B cell (primary cell): ENCODE measurements around the gene CDH12. TPM values are rescaled to one million over a fixed set of nuclear protein-coding genes. Genes with fewer than 3 reads are reported as not detected.
A peak's percentile ranks its signal among the peaks of the same experiment; 100 is the strongest.

ENCODE experiments used
- ATAC-seq: fragments of 200-7000 bp; cut with Tn5 transposase; one replicate; pipeline ENCODE4 v1.10.0; 2021; ENCODE audit warnings: low read depth, mild to moderate bottlenecking, moderate number of reproducible peaks, moderate library complexity
- CTCF ChIA-PET: fragments of 350-600 bp; sonication (Branson Sonifier 250); formaldehyde crosslinking; loops from one replicate; lab custom pipeline; 2021; ENCODE audit warnings: antibody characterized with exemption, inconsistent platforms; lab: Charles Lee
- POLR2A ChIA-PET: fragments of 350-600 bp; sonication (Branson Sonifier 250); formaldehyde crosslinking; loops from one replicate; lab custom pipeline; 2021; ENCODE audit warnings: antibody characterized with exemption; lab: Charles Lee
- DNase-seq: peaks from one replicate; pipeline ENCODE4 v3.0.0; 2013
- H2AFZ ChIP-seq: 2 replicates; pipeline ENCODE4 v1.6.1; 2012; ENCODE audit warnings: mild to moderate bottlenecking, low read depth, low read length; ENCODE audit not compliant: insufficient read depth, poor library complexity, severe bottlenecking
- H3K27ac ChIP-seq, 2 donors: 1 replicate in 1 of 2; 2 replicates in 1 of 2; pipeline ENCODE4 v1.5.1; 2012 to 2013; ENCODE audit warnings: low read length in 2 of 2, mild to moderate bottlenecking in 2 of 2, moderate library complexity in 1 of 2
- H3K27me3 ChIP-seq, 4 experiments: fragments of 200-600 bp in 1 of 4; sonication (generic) in 1 of 4; replicated peaks in 1 of 4; 1 replicate in 2 of 4; 2 replicates in 2 of 4; pipeline versions ENCODE4 v1.6.1 to v1.7.0; 2013 to 2016; ENCODE audit warnings: low read length in 3 of 4, mild to moderate bottlenecking in 2 of 4, mixed read lengths in 1 of 4, moderate library complexity in 1 of 4; ENCODE audit not compliant: insufficient read depth in 4 of 4, control insufficient read depth in 3 of 4; ENCODE audit errors: control extremely low read depth in 1 of 4
- H3K36me3 ChIP-seq, 2 experiments: replicated peaks in 1 of 2; 1 replicate in 1 of 2; 2 replicates in 1 of 2; pipeline versions ENCODE4 v1.6.1 to v1.7.1; 2013; ENCODE audit warnings: low read length in 1 of 2; ENCODE audit not compliant: insufficient read depth in 2 of 2, control insufficient read depth in 1 of 2; ENCODE audit errors: control extremely low read depth in 1 of 2, extremely low read depth in 1 of 2
- H3K4me1 ChIP-seq, 2 donors: fragments of 200-600 bp in 1 of 2; sonication (generic) in 1 of 2; 1 replicate in 1 of 2; 2 replicates in 1 of 2; pipeline versions ENCODE4 v1.5.1 to v1.6.1; 2013 to 2017; ENCODE audit warnings: low read length in 2 of 2; ENCODE audit not compliant: control insufficient read depth in 2 of 2, insufficient read depth in 2 of 2
- H3K4me2 ChIP-seq: replicated peaks from 2 replicates; pipeline ENCODE3; 2012; ENCODE audit warnings: mild to moderate bottlenecking, low read depth, low read length; ENCODE audit not compliant: poor library complexity, severe bottlenecking
- H3K4me3 ChIP-seq, 5 experiments: fragments of 200-600 bp in 1 of 5; sonication (generic) in 1 of 5; 1 replicate in 3 of 5; 2 replicates in 2 of 5; pipeline versions ENCODE4 v1.5.1 to v1.7.0; 2011 to 2016; ENCODE audit warnings: low read length in 4 of 5, mild to moderate bottlenecking in 4 of 5, low read depth in 2 of 5, control low read depth in 1 of 5, moderate library complexity in 1 of 5; ENCODE audit not compliant: insufficient read depth in 1 of 5; ENCODE audit errors: control extremely low read depth in 1 of 5, extremely low read depth in 1 of 5
- H3K79me2 ChIP-seq: fragments of 200-600 bp; sonication (generic); one replicate; pipeline ENCODE4 v1.6.0; 2016; ENCODE audit warnings: low read length; ENCODE audit not compliant: control insufficient read depth, insufficient read depth
- H3K9ac ChIP-seq: fragments of 200-600 bp; sonication (generic); 2 replicates; pipeline ENCODE4 v1.6.1; 2017; ENCODE audit warnings: mild to moderate bottlenecking, low read length, moderate library complexity
- H3K9me3 ChIP-seq, 3 donors: one replicate each; pipeline versions ENCODE4 v1.6.1 to v1.7.1; 2013; ENCODE audit warnings: low read length in 2 of 3; ENCODE audit not compliant: control insufficient read depth in 2 of 3, insufficient read depth in 1 of 3; ENCODE audit errors: control extremely low read depth in 1 of 3
- H4K20me1 ChIP-seq: 2 replicates; pipeline ENCODE4 v1.6.0; 2012; ENCODE audit warnings: mild to moderate bottlenecking, low read length; ENCODE audit not compliant: insufficient read depth, control insufficient read depth, poor library complexity, severe bottlenecking
- H3K27ac Mint-ChIP-seq: one replicate; pipeline ENCODE4 v1.8.0; 2021; ENCODE audit warnings: mixed read lengths
- H3K27me3 Mint-ChIP-seq: one replicate; pipeline ENCODE4 v1.8.0; 2021; ENCODE audit warnings: mixed read lengths
- H3K4me1 Mint-ChIP-seq: one replicate; pipeline ENCODE4 v1.8.0; 2021; ENCODE audit warnings: mixed read lengths
- H3K4me3 Mint-ChIP-seq: one replicate; pipeline ENCODE4 v1.8.0; 2021; ENCODE audit warnings: mixed read lengths
- H3K9me3 Mint-ChIP-seq: one replicate; pipeline ENCODE4 v1.8.0; 2022; ENCODE audit warnings: mixed read lengths; ENCODE audit not compliant: insufficient read depth
- CTCF ChIP-seq: fragments of 200-600 bp; IDR thresholded peaks from one replicate; pipeline ENCODE4 v1.8.0; 2022; ENCODE audit warnings: antibody characterized with exemption, mild to moderate bottlenecking
- EZH2 ChIP-seq: IDR thresholded peaks from 2 replicates; pipeline ENCODE4 v1.6.1; 2012; ENCODE audit warnings: borderline replicate concordance, low read depth, mild to moderate bottlenecking, moderate library complexity, low read length; ENCODE audit not compliant: insufficient read depth, poor library complexity, severe bottlenecking
- WGBS: methylation state at CpG from one replicate; pipeline ENCODE4 v1.1.5; 2013; ENCODE audit warnings: missing lambda C conversion rate; ENCODE audit not compliant: insufficient coverage; 5-methylcytosine and 5-hydroxymethylcytosine counted together
- intact Hi-C: fragments of 100-400 bp; cut with micrococcal nuclease; formaldehyde crosslinking; loops from one replicate; pipeline ENCODE4 v1.10.0; 2022
- polyA plus RNA-seq: library from polyadenylated mRNA; depleted of rRNA; stranded (reverse); fragments of >200 nt; gene quantifications from 2 replicates; pipeline ENCODE4 v1.2.3, GENCODE V29; 2012
- total RNA-seq, 2 donors: library from RNA; stranded (reverse); fragments of 120-200 nt in 1 of 2; gene quantifications; 1 replicate in 1 of 2; 2 replicates in 1 of 2; pipeline versions ENCODE4 v1.2.3 to v1.2.4, GENCODE V29; 2013 to 2022

Gene CDH12
- total and polyA plus RNA-seq, 2 donors (not counting 1 experiment from before 2014, with no cell fraction given): not detected

- DNase-seq (no peak), ATAC-seq (no peak)
- no peak overlapping the region for H3K27ac Mint-ChIP-seq
- Histone ChIP-seq H4K20me1 (no peaks in the 10 kb centered on the region), H3K4me3 (no peak overlapping the region), H3K4me1 (no peaks in the 10 kb centered on the region), H3K36me3 (no peaks in the 10 kb centered on the region), H3K9me3 (no peaks in the 10 kb centered on the region), H2AFZ (no peak overlapping the region), H3K9ac (no peak overlapping the region), H3K27me3 (no peaks in the 10 kb centered on the region), H3K79me2 (no peaks in the 10 kb centered on the region), H3K27ac (no peak overlapping the region), H3K4me2 (peak overlapping the region; percentile 44)
- no peak overlapping the region for H3K4me3 Mint-ChIP-seq
- CTCF ChIA-PET: no interaction called here
- WGBS: no CpG with 5 or more reads among the region's 1 CpG
- no peak for TF ChIP-seq EZH2
- no peak for TF ChIP-seq CTCF
- POLR2A ChIA-PET: no interaction called here
- no peaks in the 10 kb centered on the region for H3K27me3 Mint-ChIP-seq
- H3K9me3 Mint-ChIP-seq: no peaks in the 10 kb centered on the region
- intact Hi-C loops: no loop called here
- peaks cover 8% of the 10 kb centered on the region for H3K4me1 Mint-ChIP-seq
Observed at GRCh38 chr5:21818370-21818720, 1034.8 kb downstream of the CDH12 start.

- H3K79me2 ChIP-seq: no peaks in the 10 kb centered on the region
- no peaks in the 10 kb centered on the region for H3K4me1 ChIP-seq
- intact Hi-C loops: no loop called here
- peak overlapping the region; percentile 16 for H3K9ac ChIP-seq
- H3K27me3 ChIP-seq: no peaks in the 10 kb centered on the region
- no peak for TF ChIP-seq CTCF
- no peak for TF ChIP-seq EZH2
- no peak overlapping the region for H3K27ac Mint-ChIP-seq
- no CpG with 5 or more reads among the region's 5 CpGs for WGBS
- no peaks in the 10 kb centered on the region for H4K20me1 ChIP-seq
- peaks cover 8% of the 10 kb centered on the region for H3K4me1 Mint-ChIP-seq
- H3K4me3 Mint-ChIP-seq: no peak overlapping the region
- H3K36me3 ChIP-seq: no peaks in the 10 kb centered on the region
- ATAC-seq: no peak
- peak overlapping the region; percentile 44 for H3K4me2 ChIP-seq
- CTCF ChIA-PET: no interaction called here
- H3K27ac ChIP-seq: no peak overlapping the region
- H3K27me3 Mint-ChIP-seq: no peaks in the 10 kb centered on the region
- no peak overlapping the region for H3K4me3 ChIP-seq
- H3K9me3 ChIP-seq: no peaks in the 10 kb centered on the region
- POLR2A ChIA-PET: no interaction called here
- no peaks in the 10 kb centered on the region for H3K9me3 Mint-ChIP-seq
- DNase-seq: no peak
- H2AFZ ChIP-seq: no peak overlapping the region
Observed at GRCh38 chr5:21817668-21818369, 1035.3 kb downstream of the CDH12 start.
